GM12801 (cell line): ENCODE results near the gene GGT7.

Source experiments
- TF ChIP-seq, protein P1 (sequence below): IDR thresholded peaks from one replicate; pipeline ENCODE4 v1.5.1; 2011; ENCODE audit warnings: control low read depth; ENCODE audit not compliant: insufficient read length; ENCODE audit errors: extremely low read depth

Gene GGT7

GRCh38 chr20:34887023-34887422 lies 14.4 kb upstream of the GGT7 start:
- TF ChIP-seq, protein P1, sequence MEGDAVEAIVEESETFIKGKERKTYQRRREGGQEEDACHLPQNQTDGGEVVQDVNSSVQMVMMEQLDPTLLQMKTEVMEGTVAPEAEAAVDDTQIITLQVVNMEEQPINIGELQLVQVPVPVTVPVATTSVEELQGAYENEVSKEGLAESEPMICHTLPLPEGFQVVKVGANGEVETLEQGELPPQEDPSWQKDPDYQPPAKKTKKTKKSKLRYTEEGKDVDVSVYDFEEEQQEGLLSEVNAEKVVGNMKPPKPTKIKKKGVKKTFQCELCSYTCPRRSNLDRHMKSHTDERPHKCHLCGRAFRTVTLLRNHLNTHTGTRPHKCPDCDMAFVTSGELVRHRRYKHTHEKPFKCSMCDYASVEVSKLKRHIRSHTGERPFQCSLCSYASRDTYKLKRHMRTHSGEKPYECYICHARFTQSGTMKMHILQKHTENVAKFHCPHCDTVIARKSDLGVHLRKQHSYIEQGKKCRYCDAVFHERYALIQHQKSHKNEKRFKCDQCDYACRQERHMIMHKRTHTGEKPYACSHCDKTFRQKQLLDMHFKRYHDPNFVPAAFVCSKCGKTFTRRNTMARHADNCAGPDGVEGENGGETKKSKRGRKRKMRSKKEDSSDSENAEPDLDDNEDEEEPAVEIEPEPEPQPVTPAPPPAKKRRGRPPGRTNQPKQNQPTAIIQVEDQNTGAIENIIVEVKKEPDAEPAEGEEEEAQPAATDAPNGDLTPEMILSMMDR: no peak

- TF ChIP-seq, protein P1: no peak
These were observed 13.5 kb upstream of the GGT7 start for GRCh38 chr20:34886122-34886521.

GRCh38 chr20:34884260-34884659 lies 11.6 kb upstream of the GGT7 start:
- TF ChIP-seq, protein P1: no peak

- TF ChIP-seq, protein P1: no peak
These were observed 11.2 kb upstream of the GGT7 start for GRCh38 chr20:34883809-34884208.

- TF ChIP-seq, protein P1: no peak
These were observed 10.5 kb upstream of the GGT7 start for GRCh38 chr20:34883087-34883688.

DNA sequence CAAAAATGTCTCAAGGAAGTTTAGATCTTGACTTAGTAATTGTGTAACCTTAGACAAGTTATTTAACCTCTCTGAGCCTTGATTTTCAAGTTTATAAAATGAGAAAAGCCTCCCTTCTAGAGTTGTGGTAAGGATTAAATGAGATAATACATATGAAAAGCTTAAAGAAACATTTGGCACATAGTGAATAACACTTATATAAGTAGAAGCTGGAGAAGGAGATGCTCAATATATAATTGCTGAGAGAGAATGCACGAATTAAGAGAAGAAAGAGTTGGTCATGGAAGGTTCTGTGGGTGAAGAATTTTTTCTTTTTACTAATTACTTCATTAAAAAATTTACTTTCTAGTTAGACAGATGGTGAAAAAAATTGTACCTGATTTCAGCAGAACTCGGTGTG lies 9.0 kb upstream of the GGT7 start:
- TF ChIP-seq, protein P1: no peak

- TF ChIP-seq, protein P1: no peak
These were observed 7.7 kb upstream of the GGT7 start for GRCh38 chr20:34880215-34880850.
